GM21526 (cell line): Measurements from ENCODE around the gene ZNF584.

ENCODE experiments used
- ATAC-seq: cut with Tn5 transposase; IDR thresholded peaks from one replicate; pipeline ENCODE4 v1.9.1; 2021; ENCODE audit warnings: moderate library complexity; ENCODE audit not compliant: unreplicated experiment, low FRiP score

Gene ZNF584

GRCh38 chr19:58456111-58456510 lies 47.7 kb downstream of the ZNF584 start:
- no peak for ATAC-seq

GRCh38 chr19:58460039-58460438 lies 51.6 kb downstream of the ZNF584 start:
- no peak for ATAC-seq

GRCh38 chr19:58466089-58466759 lies 57.8 kb downstream of the ZNF584 start:
- ATAC-seq, result no peak

- peak; percentile 69 for ATAC-seq
Measured at GRCh38 chr19:58466760-58467589, 58.5 kb downstream of the ZNF584 start, which contains the start of gene ZNF324. TSS of gene ZNF324 (plus strand) at chr19:58467080. CDS start at chr19:58469186, 2,106 bp downstream.
